WTC11 (cell line): ENCODE data around the gene SGSM2. TPM values are rescaled to one million over a fixed set of nuclear protein-coding genes. Genes with fewer than 3 reads are reported as not detected.

Source experiments
- ATAC-seq: fragments of 200-7000 bp; cut with Tn5 transposase; 2 replicates; pipeline ENCODE4 v1.10.0; 2021; ENCODE audit warnings: mild to moderate bottlenecking, moderate library complexity
- CTCF ChIA-PET: fragments of 300-600 bp; sonication (Branson Sonifier 250); formaldehyde crosslinking; loops from one replicate; lab custom pipeline; 2021; ENCODE audit warnings: antibody characterized with exemption; lab: Charles Lee
- POLR2A ChIA-PET: fragments of 350-600 bp; sonication (Branson Sonifier 250); formaldehyde crosslinking; loops from one replicate; lab custom pipeline; 2021; ENCODE audit warnings: antibody characterized with exemption; lab: Charles Lee
- DNase-seq: peaks from one replicate; pipeline ENCODE4 v3.0.0; 2021; ENCODE audit warnings: low spot score
- H3K27ac Mint-ChIP-seq: 2 replicates; pipeline ENCODE4 v1.8.0; 2021; ENCODE audit warnings: mixed read lengths
- H3K27me3 Mint-ChIP-seq: 2 replicates; pipeline ENCODE4 v1.8.0; 2021; ENCODE audit warnings: low read depth, mild to moderate bottlenecking, moderate library complexity, mixed read lengths
- H3K36me3 Mint-ChIP-seq: 2 replicates; pipeline ENCODE4 v1.8.0; 2021; ENCODE audit warnings: mixed read lengths
- H3K4me1 Mint-ChIP-seq: 2 replicates; pipeline ENCODE4 v1.8.0; 2022; ENCODE audit warnings: mixed read lengths
- H3K4me3 Mint-ChIP-seq: 2 replicates; pipeline ENCODE4 v1.8.0; 2021; ENCODE audit warnings: mild to moderate bottlenecking, moderate library complexity, mixed read lengths
- H3K9me3 Mint-ChIP-seq: 2 replicates; pipeline ENCODE4 v1.8.0; 2021; ENCODE audit warnings: mixed read lengths
- AR ChIP-seq: fragments of 250-450 bp; sonication (Bioruptor Pico); IDR thresholded peaks from 2 replicates; pipeline ENCODE4 v1.9.0; 2021; ENCODE audit warnings: mild to moderate bottlenecking
- ATF2 ChIP-seq: sonication (generic); formaldehyde crosslinking; IDR thresholded peaks from 2 replicates; pipeline ENCODE4 v1.8.1; 2022; ENCODE audit warnings: low read depth, missing genetic modification reagents, borderline replicate concordance
- CREB1 ChIP-seq: sonication (generic); formaldehyde crosslinking; IDR thresholded peaks from 2 replicates; pipeline ENCODE4 v1.8.0; 2023; ENCODE audit warnings: mild to moderate bottlenecking, missing genetic modification reagents
- ELF4 ChIP-seq: sonication (generic); formaldehyde crosslinking; IDR thresholded peaks from 2 replicates; pipeline ENCODE4 v1.8.1; 2022; ENCODE audit warnings: low read depth, mild to moderate bottlenecking, moderate library complexity, missing genetic modification reagents
- FOXJ3 ChIP-seq: sonication (generic); formaldehyde crosslinking; IDR thresholded peaks from 2 replicates; pipeline ENCODE4 v1.9.0; 2021; ENCODE audit warnings: missing genetic modification reagents, mild to moderate bottlenecking, borderline replicate concordance
- FOXK1 ChIP-seq: sonication (generic); formaldehyde crosslinking; IDR thresholded peaks from 2 replicates; pipeline ENCODE4 v1.8.0; 2022; ENCODE audit warnings: mild to moderate bottlenecking, moderate library complexity, missing genetic modification reagents
- HMGXB4 ChIP-seq: sonication (generic); formaldehyde crosslinking; IDR thresholded peaks from 2 replicates; pipeline ENCODE4 v1.8.1; 2023; ENCODE audit warnings: mild to moderate bottlenecking, moderate library complexity, missing genetic modification reagents
- IRF2 ChIP-seq: sonication (generic); formaldehyde crosslinking; IDR thresholded peaks from 2 replicates; pipeline ENCODE4 v1.8.0; 2022; ENCODE audit warnings: low read depth, missing genetic modification reagents, borderline replicate concordance
- JUN ChIP-seq: sonication (generic); formaldehyde crosslinking; IDR thresholded peaks from 2 replicates; pipeline ENCODE4 v1.8.0; 2023; ENCODE audit warnings: mild to moderate bottlenecking, missing genetic modification reagents
- MLX ChIP-seq: sonication (generic); formaldehyde crosslinking; IDR thresholded peaks from 2 replicates; pipeline ENCODE4 v1.8.1; 2023; ENCODE audit warnings: mild to moderate bottlenecking, missing genetic modification reagents, moderate library complexity
- MYBL2 ChIP-seq: sonication (generic); formaldehyde crosslinking; IDR thresholded peaks from 2 replicates; pipeline ENCODE4 v1.8.1; 2023; ENCODE audit warnings: mild to moderate bottlenecking, moderate library complexity, missing genetic modification reagents
- PRDM15 ChIP-seq: sonication (generic); formaldehyde crosslinking; IDR thresholded peaks from 2 replicates; pipeline ENCODE4 v1.8.0; 2022; ENCODE audit warnings: missing genetic modification reagents
- PREB ChIP-seq: sonication (generic); formaldehyde crosslinking; IDR thresholded peaks from 2 replicates; pipeline ENCODE4 v1.8.1; 2022; ENCODE audit warnings: mild to moderate bottlenecking, missing genetic modification reagents, moderate library complexity, borderline replicate concordance
- RORB ChIP-seq: fragments of 250-450 bp; sonication (Bioruptor Pico); IDR thresholded peaks from 2 replicates; pipeline ENCODE4 v1.9.0; 2021; ENCODE audit warnings: mild to moderate bottlenecking
- SMAD4 ChIP-seq: sonication (generic); formaldehyde crosslinking; IDR thresholded peaks from 2 replicates; pipeline ENCODE4 v1.8.0; 2022; ENCODE audit warnings: mild to moderate bottlenecking, missing genetic modification reagents
- SP1 ChIP-seq: sonication (generic); formaldehyde crosslinking; conservative IDR thresholded peaks from 2 replicates; pipeline ENCODE4 v1.8.1; 2022; ENCODE audit warnings: missing genetic modification reagents
- TCF7 ChIP-seq: sonication (generic); formaldehyde crosslinking; IDR thresholded peaks from 2 replicates; pipeline ENCODE4 v1.8.0; 2022; ENCODE audit warnings: mild to moderate bottlenecking, low read depth, missing genetic modification reagents, moderate library complexity
- ZNF121 ChIP-seq: sonication (generic); formaldehyde crosslinking; IDR thresholded peaks from 2 replicates; pipeline ENCODE4 v1.8.0; 2023; ENCODE audit warnings: missing genetic modification reagents
- ZNF138 ChIP-seq: sonication (generic); formaldehyde crosslinking; conservative IDR thresholded peaks from 2 replicates; pipeline ENCODE4 v1.8.1; 2022; ENCODE audit warnings: mild to moderate bottlenecking, moderate library complexity, missing genetic modification reagents
- ZNF219 ChIP-seq: sonication (generic); formaldehyde crosslinking; IDR thresholded peaks from 2 replicates; pipeline ENCODE4 v1.8.0; 2023; ENCODE audit warnings: missing genetic modification reagents, mild to moderate bottlenecking, borderline replicate concordance
- ZNF232 ChIP-seq: sonication (generic); formaldehyde crosslinking; IDR thresholded peaks from 2 replicates; pipeline ENCODE4 v1.8.0; 2022; ENCODE audit warnings: mild to moderate bottlenecking, missing genetic modification reagents
- ZNF396 ChIP-seq: fragments of 250-450 bp; sonication (Bioruptor Pico); IDR thresholded peaks from 2 replicates; pipeline ENCODE4 v1.8.0; 2021; ENCODE audit warnings: mild to moderate bottlenecking, moderate library complexity, borderline replicate concordance
- ZNF512 ChIP-seq: sonication (generic); formaldehyde crosslinking; IDR thresholded peaks from 2 replicates; pipeline ENCODE4 v1.8.1; 2022; ENCODE audit warnings: missing genetic modification reagents, borderline replicate concordance
- total RNA-seq: library from RNA; stranded (reverse); gene quantifications from 3 replicates; pipeline ENCODE4 v1.2.3, GENCODE V29; 2021

The SGSM2 gene
- total RNA-seq, 1 experiment from 2014 or later: 50.3 TPM

- no peak for TF ChIP-seq ATF2
These were observed 86.0 kb downstream of the SGSM2 start (continued) for GRCh38 chr17:2423271-2423670.

- TF ChIP-seq FOXJ3 (CRISPR knock-in tag) (no peak), MYBL2 (no peak), ZNF138 (no peak), SMAD4 (no peak), CREB1 (CRISPR knock-in tag) (no peak), TCF7 (no peak), JUN (no peak), IRF2 (CRISPR knock-in tag) (no peak), PREB (no peak), ZNF232 (CRISPR knock-in tag) (no peak), ELF4 (CRISPR knock-in tag) (no peak), RORB (CRISPR knock-in tag) (no peak)
- ChIA-PET POLR2A (no interaction called here), CTCF (interaction anchor here (0.6 to 2.0 kb wide), 4 partner anchors 11 to 350 kb away, joined by 3 to 7 read pairs (median 3); no protein-coding TSS in a partner anchor)
- no peak overlapping the region for H3K27ac Mint-ChIP-seq
- H3K4me1 Mint-ChIP-seq: no peaks in the 10 kb centered on the region
- H3K9me3 Mint-ChIP-seq: no peaks in the 10 kb centered on the region
- H3K4me3 Mint-ChIP-seq: no peak overlapping the region
- DNase-seq (no peak), ATAC-seq (no peak)
- H3K27me3 Mint-ChIP-seq: no peaks in the 10 kb centered on the region
- peaks cover 23% of the 10 kb centered on the region for H3K36me3 Mint-ChIP-seq
These were observed 89.9 kb downstream of the SGSM2 start for GRCh38 chr17:2427215-2427614.

- CTCF ChIA-PET: interaction anchor here (0.6 to 2.0 kb wide), 3 partner anchors 12 to 46 kb away, joined by 3 to 7 read pairs (median 3); no protein-coding TSS in a partner anchor
- Mint-ChIP-seq H3K27me3 (no peaks in the 10 kb centered on the region), H3K36me3 (peaks cover 29% of the 10 kb centered on the region), H3K4me1 (no peaks in the 10 kb centered on the region), H3K27ac (peak overlapping the region; percentile 46; the same call in 1 of the 2 replicates), H3K4me3 (no peak overlapping the region), H3K9me3 (no peaks in the 10 kb centered on the region)
- ATAC-seq: no peak
- POLR2A ChIA-PET: no interaction called here
- DNase-seq: no peak
- TF ChIP-seq ZNF396 (CRISPR knock-in tag): no peak
- no peak for TF ChIP-seq ZNF512 (CRISPR knock-in tag)
- TF ChIP-seq SP1: no peak
- no peak for TF ChIP-seq HMGXB4 (CRISPR knock-in tag)
- TF ChIP-seq PRDM15 (CRISPR knock-in tag): no peak
- TF ChIP-seq MLX: no peak
- no peak for TF ChIP-seq ZNF219 (CRISPR knock-in tag)
- TF ChIP-seq FOXK1 (CRISPR knock-in tag): no peak
- TF ChIP-seq AR (CRISPR knock-in tag): no peak
- TF ChIP-seq ZNF121 (CRISPR knock-in tag): no peak
These were observed 90.6 kb downstream of the SGSM2 start for GRCh38 chr17:2427910-2428309.
